Stimulated activated CD4-positive, alpha-beta T cell treated with anti-CD3 and anti-CD28 coated beads, Interleukin-1b, Interleukin-23, amount 100 ng/mL, for 24 hours (primary cell): ENCODE results near the gene SLC6A4.
"Not testable (repeated sequence)": the region's sequence is repeated elsewhere in the genome, so short reads cannot be mapped to it uniquely, and the experiment has no call there.

Experiments
- DNase-seq, 4 experiments: peaks; one replicate each; pipeline ENCODE4 v3.0.0-alpha.2; 2020; ENCODE audit warnings: low read depth in 4 of 4, low spot score in 1 of 4

Gene SLC6A4

DNA sequence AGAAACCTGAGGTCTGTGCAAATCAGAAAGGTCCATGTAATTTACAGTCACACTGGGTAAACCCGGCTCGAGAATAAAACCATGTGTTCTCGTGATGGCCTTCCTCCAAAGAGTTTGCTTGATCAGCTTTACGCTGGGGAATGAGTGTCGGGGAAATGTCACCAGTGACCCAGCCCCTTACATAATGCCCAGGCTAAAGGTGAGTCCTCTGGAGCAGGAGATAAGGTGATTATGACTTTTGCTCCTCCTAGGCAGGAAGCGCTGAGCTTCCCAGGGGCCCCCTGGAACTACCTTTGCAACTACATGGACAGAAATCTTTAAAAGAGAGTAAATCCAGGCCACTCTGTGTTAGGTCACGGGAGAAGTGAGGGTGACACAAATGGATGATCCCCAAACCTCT, 15.7 kb downstream of the SLC6A4 start:
- DNase-seq, result no peak

DNA sequence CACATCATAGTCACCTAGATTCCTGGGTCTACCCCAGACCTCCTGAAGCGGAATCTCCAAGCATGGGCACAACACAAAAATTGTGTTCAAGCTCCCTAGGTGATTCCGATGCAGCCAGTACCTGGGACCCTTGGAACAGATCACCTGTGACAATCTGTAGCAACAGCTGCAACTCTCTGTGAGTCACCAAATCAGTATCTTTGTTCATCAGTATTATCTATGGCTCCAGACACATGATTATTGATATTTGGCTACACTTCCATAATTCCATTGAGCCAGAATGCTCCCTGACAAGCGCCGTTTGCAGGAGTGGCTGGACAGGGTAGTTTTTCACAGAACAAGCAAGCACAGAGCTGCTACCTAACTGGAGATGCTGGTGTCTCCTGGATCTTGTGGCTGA, 16.2 kb downstream of the SLC6A4 start:
- DNase-seq, result no peak

DNA sequence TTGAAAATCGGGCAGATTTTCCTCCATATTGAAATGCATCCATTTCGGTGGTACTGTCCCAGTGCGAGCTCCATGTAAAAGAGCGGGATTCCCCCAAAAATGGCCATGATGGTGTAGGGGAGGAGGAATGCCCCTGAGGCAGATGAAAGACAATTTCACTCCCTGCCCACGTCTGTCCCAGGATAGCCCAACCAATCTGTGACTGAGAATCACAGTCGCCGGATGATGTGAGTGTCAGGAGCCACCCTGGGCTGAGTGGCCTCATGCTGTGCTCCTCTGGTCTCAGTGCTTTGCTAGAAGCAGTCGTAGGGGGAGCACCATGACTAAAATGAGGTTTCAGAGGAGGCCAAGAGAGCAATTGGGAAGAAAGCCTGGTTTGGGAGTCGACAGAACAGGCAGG, 16.7 kb downstream of the SLC6A4 start:
- DNase-seq, result no peak

DNA sequence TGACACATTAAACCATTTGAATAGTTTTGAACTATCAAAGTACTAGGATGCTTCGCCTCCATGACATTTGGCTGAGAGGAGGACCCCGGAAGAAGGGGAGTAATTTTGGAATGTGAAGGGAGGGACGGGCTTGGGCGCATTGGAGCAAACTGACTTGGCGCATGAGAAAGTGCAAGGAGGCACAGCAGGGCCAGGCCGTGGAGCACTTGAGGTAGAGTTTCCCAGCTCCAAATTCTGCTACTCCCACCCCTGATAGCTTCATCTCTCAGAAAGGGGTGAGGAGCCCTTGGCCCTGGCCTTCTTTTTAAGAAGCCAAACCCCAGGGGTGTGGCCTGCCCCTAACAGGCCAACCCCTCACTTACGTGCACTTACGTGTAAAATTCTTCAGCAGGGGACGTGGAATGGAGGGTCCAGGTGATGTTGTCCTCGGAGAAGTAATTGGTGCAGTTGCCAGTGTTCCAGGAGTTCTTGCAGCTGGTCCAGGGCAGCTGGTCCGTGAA, 17.7 kb downstream of the SLC6A4 start:
- DNase-seq, result no peak

DNA sequence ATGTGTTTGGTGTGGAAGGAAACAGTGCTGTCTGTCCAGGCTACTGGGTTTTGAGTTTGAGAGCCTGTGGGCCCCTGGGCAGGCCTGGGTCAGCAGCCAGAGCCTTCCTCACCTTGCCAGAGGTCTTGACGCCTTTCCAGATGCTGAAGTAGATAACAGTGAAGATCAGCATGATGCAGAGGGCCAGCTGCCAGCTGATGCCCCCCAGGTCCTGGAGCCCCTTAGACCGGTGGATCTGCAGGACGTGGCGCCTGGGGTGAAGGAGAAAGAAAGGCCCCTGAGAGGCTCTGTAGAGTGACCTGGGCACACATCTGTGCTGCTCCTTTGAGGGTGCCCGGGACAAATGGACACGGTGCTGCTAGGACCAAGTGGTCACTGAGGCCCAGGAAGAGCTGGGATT, 18.4 kb downstream of the SLC6A4 start:
- DNase-seq, result no peak

DNA sequence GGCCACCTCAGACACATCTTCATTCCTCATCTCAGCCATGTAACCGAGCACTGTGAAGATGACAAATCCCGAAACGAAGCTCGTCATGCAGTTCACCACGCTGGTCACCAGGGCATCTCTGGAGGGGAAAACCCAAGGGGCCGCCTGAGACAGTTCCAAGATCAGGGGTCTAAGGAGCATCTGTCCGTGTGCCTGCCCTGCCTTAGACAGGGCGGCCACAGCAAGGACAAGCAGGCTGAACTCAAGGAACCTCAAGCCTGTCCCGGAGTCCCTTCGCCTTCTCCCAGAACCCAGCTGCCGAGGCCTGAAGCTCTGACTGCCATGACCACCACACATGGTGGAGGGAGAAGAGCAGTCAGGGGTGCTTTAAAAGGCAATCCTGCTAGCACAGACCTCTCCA, 22.7 kb downstream of the SLC6A4 start:
- no peak for DNase-seq

DNA sequence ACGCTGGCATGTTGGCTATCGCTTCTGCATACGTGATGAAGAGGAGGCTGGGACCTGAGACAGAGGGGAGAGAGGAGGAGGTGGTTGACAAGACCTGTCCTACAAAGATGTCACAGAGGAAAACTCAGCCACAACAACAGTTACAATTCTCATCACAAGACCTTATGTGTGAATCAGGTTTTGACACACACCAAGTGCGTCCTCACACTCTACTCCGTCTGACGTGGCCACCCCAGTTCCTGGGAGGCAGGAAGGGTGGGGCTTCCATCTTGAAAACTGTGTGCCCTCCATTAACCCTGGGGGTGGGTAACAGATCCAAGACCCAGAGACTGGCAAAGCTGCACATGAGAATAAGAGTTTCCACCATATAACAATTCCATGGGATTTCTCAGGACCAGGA, 24.1 kb downstream of the SLC6A4 start:
- DNase-seq, result no peak

DNA sequence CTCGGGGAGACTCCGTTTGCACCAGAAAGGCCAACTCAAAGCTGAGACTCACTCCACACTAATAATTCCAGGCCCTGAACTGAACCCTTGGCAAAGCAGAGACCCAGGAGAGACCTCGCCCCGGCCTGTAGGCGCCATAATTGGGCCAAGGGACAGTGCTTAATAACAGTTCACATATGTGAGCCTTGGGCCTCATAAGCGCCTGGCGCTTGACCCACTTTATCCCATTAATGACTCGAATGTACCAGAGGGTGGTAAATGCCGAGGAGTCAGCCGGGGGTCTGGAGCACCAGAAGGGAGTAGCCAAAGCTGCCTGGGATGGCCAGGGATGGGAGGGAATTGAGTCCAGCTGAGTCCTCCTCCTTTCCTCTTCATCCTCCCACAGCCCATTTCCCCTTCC, 24.6 kb downstream of the SLC6A4 start:
- DNase-seq, result no peak

DNA sequence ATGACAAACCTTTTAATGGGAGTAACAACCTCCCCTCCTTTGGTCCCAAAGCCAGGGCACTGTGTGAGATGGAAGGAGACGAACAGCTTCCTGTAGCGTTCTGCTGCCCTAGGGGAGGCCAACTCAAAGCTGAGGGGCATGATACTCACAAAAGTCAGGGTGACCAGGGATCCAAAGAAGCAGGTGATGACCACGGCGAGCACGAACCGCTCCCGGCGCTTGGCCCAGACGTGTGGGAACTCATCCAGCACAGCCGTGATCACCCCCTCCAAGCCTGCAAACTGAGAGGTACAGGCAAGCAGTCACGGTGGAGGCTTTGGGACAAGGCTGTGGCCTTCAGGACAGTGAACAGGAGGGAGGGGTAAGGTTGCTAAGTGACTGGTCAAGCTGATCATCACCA, 25.1 kb downstream of the SLC6A4 start:
- DNase-seq, result no peak

DNA sequence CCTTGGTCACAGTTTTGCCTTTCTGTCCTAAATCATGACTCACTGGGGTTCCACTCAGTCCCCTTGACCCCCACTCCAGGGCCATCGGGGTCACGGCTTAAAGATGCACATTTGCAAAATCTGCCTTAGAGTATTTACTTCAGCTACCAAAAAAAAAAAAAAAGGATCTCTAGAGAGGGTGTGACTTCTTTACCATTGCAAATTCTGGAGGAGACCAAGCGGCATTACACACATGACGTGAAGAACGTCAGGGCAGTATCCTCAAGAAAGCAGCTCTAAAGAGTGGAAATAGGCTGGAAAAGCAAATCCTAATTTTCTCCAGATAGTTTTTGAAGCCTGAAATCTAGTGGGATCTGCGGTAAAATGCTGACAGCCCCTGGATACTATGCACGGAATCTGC, 25.6 kb downstream of the SLC6A4 start:
- DNase-seq, result no peak

DNA sequence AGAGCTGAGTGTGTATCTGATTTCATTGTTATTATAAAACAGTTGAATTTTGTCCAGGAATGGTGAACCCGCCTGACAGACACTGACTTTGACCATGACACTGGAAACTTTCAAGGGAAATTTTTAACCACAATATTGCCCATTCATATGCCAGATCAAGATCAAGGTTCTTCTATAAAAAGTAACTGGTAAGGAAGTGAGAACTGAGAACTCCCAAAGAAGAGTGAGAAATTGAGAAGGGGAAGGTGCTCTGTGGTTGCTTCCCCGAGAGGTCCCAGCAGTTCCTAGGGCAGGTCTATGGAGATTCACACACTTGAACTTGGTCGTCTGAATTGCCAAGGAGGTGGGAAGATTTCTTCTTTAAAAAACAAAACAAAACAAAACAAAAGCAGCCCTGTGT, 27.3 kb downstream of the SLC6A4 start:
- DNase-seq, result no peak

DNA sequence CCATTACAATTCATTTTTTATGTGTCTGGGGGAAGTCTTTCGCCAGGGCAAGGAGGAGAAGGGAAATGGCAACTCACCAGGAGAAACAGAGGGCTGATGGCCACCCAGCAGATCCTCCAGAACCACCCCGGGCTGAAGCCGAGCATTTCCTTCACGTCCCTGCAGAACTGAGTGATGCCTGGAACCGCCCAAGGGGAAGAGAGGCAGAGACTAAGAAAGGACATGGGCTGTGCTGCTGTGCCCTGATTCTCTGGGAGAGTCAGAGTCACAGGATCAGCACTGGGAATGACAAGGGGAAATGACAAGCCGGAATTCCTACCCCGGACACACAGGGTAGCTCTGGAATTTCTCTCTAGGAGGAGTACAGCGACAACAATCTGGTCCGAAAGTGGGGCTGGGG, 27.8 kb downstream of the SLC6A4 start:
- DNase-seq, result no peak

DNA sequence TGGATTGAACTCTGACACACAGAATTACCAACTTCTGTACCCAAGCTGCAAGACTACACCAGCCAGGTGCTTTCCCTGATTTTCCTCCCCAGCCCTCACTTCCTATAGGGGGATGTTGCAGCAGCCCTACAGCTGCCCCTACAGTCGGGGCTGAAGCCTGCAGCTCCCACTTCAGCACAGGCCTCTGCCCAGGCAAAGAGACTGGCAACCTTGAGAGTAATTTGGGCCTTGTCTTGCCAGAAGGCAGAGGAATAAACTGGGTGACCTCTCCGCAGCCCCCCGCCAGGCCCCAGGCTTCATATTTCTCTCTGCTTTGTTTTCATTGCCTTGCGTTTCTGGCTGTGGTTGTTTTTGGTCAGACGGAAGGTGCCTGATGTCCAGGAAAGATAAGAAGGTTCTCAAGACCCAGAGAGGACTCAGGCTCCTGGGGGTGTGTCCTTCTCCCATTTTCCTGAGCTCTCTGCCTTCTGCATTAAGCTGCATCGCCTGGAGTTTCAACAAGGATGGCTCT, 32.0 kb downstream of the SLC6A4 start:
- no peak for DNase-seq

DNA sequence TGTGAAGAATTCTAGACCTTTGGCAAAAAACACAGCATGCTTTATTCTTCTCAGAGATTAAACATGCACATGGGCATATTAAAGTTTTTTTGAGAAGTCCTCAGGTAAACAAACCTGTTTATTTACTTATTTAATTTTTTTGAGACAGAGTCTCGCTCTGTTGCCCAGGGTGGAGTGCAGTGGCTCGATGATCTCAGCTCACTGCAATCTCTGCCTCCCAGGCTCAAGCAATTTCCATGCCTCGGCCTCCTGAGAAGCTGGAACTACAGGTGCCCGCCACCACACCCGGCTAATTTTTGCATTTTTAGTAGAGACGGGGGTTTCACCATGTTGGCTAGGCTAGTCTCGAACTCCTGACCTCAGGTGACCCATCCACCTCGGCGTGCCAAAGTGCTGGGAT, 34.8 kb downstream of the SLC6A4 start:
- not testable (repeated sequence) for DNase-seq

DNA sequence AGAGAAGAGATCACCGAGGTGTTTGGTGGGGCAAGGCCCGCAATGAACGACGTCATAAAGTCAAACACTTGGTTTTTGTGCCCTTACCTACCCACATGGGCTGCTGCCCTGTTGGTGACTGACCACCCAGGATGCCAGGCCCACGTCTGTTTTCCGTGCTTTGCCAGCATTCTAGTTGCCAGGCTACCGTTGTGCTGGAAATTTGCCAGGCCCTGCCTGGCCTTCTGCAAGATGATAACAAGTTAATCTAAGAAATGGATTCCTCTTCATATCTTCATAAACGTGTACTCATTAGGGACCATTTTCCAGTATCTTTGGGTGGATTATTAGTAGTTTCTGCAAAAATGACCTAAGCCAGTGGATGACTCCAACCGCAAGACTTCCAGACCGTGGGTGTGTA, 35.4 kb downstream of the SLC6A4 start:
- DNase-seq, result no peak

DNA sequence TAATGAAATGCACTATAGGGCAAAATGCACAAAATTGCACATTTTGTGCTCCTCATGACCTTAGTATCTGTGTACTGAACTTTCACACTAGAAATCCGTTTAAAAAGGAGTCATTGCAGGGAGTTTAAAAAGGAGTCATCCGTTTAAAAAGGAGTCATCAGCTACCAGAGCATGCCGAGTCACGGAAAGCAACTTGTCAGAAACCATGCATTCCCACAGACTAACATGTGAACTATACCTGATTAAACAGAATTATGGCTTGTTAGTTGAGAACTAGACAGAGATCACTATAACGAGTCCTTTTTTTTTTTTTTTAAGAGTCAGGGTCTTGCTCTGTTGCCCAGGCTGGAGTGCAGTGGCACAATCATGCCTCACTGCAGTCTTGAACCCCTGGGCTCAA, 35.9 kb downstream of the SLC6A4 start:
- no peak for DNase-seq

DNA sequence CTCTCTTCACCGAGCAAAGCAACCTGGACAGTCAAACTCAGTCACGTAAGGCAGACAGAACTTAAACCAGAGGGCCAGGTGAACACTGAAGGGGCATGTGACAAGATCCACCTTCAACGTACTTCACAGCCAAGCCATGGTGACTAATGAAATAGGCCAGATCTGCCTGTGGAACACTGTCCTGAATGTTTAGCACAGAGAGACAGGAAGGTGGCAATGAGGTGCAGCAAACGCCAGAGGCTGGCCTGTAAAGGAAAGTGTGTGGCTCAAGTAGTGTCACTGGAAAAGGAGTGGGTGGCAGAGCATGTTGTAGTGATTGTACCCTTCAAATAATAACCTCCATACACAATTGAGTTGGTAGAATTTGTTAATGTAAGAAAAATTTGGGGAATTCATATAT, 38.1 kb downstream of the SLC6A4 start:
- no peak for DNase-seq

DNA sequence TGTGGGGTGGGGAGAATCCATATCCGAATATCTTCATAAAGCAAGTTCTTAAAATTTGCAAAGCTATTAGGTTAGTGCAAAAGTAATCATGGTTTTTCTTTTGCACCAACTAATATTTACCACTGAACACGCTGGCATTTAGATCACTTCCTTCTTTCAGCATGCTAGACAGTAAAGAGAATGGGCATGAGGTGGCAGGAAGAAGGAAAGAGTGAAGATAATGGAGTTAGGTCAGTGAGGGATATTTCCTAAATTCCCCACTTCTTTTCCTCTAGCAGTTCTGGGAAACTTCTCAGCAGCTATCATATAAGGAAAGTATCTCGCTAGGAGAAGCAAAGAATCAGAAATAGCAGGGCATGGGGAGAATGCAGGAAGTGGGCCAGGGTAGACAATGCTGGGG, 39.0 kb downstream of the SLC6A4 start:
- DNase-seq, result no peak

DNA sequence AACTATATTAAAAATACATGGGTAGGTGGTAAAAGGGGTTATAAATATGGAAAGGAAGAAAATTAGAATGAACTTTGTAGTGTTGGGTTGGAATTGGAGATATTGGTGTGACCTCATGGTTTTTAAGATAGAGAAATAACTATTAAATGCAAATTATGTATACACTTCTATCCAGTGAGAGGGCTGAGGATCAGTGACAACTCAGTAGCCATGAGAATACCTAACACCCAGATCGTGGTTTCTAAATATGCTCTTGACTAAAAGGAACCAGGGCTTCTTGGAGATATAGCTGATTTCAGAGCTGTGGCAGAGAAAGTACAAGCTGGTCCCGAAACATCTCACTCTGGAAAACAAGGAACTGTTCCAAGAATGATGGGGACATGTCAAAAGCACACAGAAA, 44.4 kb downstream of the SLC6A4 start:
- no peak for DNase-seq

DNA sequence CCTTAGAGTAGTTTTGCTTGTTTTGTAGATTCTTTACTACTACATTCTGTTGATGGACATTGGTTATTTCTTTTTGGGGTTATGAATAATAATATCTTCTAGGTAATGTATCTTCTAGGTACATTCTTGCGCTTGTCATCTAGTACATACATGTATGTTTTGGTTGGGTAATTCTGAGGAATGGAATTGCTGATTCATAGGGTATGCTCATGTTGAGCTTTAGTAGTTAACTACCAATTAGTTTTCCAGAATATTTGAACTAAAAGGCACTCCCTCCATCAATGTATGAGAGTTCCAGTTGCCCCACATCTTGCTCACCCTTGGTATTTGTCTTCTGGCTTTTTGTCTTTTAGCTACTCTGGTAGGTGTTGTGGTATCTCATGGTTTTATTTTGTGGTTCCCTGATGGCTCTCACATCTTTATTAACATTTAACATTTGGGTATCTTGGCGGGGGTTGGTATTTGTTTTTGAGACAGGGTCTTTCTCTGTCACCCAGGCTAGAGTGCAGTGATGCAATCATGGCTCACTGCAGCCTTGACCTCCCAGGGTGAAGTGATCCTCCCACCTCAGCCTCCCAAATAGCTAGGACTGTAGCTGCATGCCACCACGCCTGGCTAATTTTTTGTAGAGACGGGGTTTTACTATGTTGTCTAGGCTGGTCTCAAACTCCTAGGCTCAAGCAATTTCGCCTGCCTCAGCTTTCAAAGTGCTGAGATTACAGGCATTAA, 47.1 kb downstream of the SLC6A4 start:
- no peak for DNase-seq

DNA sequence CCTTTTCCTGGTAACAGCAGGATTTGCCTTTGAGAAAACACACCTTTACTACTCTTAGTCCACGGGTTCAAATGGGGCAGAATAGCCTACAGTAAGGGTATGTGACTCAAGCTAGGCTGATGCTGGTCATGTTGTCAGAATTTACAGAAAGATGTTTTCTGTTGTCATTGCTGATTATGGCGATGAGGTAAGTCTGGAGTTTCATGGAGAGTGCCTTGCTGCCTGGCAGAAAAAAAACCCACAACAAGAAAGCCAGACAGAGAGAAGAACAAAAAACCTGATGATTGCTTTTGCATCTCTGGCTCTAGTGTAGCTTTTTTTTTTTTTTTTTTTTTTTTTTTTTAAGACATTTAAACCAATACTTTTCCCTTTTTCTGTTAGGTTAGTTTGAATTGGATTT, 47.9 kb downstream of the SLC6A4 start:
- DNase-seq, result no peak

DNA sequence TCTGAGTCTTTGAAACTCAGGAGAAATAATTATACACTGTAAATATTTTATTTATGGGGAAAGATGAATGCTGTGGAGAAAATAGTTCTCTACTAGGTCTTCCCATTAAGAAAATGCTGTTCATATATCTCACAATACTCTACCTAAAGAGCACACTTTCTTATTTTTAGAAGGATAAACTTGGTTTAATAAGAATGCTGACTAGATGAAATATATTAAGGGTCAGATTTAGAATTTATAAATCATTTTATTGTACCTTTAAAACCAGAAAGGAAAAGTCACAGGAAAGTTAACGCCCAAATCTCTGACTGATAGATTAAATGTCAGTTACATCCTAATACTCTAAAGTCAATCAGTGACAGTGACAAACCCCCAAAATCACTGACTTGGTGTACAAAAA, 48.7 kb downstream of the SLC6A4 start:
- no peak for DNase-seq

DNA sequence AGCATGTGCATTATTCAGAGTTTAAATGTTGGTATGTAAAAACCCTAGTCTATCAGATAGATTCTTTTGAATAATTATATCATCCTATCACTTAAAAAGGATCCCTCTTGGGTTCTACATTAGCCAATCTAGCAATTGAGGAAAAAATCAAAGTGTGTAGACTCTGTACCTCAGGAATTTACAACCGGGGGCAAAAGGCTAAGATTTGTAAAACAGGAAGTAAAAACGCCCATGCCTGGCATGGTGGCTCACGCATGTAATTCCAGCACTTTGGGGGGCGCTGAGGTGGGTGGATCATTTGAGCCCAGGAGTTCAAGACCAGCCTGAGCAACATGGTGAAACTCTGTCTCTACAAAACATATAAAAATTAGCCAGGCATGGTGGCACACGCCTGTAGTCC, 58.6 kb downstream of the SLC6A4 start:
- no peak for DNase-seq
